GM18951 (cell line): ENCODE measurements around the gene UNC13B.
"Not testable (repeated sequence)": the region's sequence is repeated elsewhere in the genome, so short reads cannot be mapped to it uniquely, and the experiment has no call there.

Experiments
- POLR2A ChIP-seq: IDR thresholded peaks from 4 replicates; pipeline ENCODE4 v1.6.1; 2011; ENCODE audit warnings: mild to moderate bottlenecking; ENCODE audit not compliant: insufficient read length, insufficient read depth; ENCODE audit errors: extremely low read depth
- in situ Hi-C: fragments of 300-500 bp; cut with MboI; formaldehyde crosslinking; loops from one replicate; pipeline ENCODE4 v1.12.0; 2022; ENCODE audit warnings: low sequenced_read_pairs, mixed read lengths, inconsistent platforms; ENCODE audit not compliant: unreplicated experiment

Gene UNC13B

GRCh38 chr9:35220659-35221338 is 59.0 kb downstream of the UNC13B start:
- in situ Hi-C loops: no loop called here
- no peak for TF ChIP-seq POLR2A

- in situ Hi-C loops: no loop called here
- no peak for TF ChIP-seq POLR2A
These were observed 63.9 kb downstream of the UNC13B start for GRCh38 chr9:35225677-35226076.

- TF ChIP-seq POLR2A: no peak
- in situ Hi-C loops: no loop called here
These were observed 64.8 kb downstream of the UNC13B start for GRCh38 chr9:35226651-35227050.

GRCh38 chr9:35227284-35227683 is 65.5 kb downstream of the UNC13B start:
- in situ Hi-C loops: no loop called here
- TF ChIP-seq POLR2A: no peak

- in situ Hi-C loops: no loop called here
These were observed 67.4 kb downstream of the UNC13B start for GRCh38 chr9:35229066-35229778.

GRCh38 chr9:35229779-35230143 is 68.0 kb downstream of the UNC13B start:
- in situ Hi-C loops: no loop called here
- TF ChIP-seq POLR2A: no peak

More at GRCh38 chr9:35229066-35229778, 67.4 kb downstream of the UNC13B start:
- TF ChIP-seq POLR2A: no peak

GRCh38 chr9:35232867-35233544 is 71.2 kb downstream of the UNC13B start:
- in situ Hi-C loops: no loop called here
- no peak for TF ChIP-seq POLR2A

- no peak for TF ChIP-seq POLR2A
- in situ Hi-C loops: no loop called here
These were observed 74.9 kb downstream of the UNC13B start for GRCh38 chr9:35236692-35237091.

GRCh38 chr9:35237311-35237710 is 75.5 kb downstream of the UNC13B start:
- in situ Hi-C loops: no loop called here
- no peak for TF ChIP-seq POLR2A

GRCh38 chr9:35245945-35246344 is 84.1 kb downstream of the UNC13B start:
- in situ Hi-C loops: not testable (repeated sequence)

GRCh38 chr9:35253075-35253474 is 91.3 kb downstream of the UNC13B start:
- no peak for TF ChIP-seq POLR2A
- in situ Hi-C loops: no loop called here

GRCh38 chr9:35254237-35254636 is 92.4 kb downstream of the UNC13B start:
- in situ Hi-C loops: no loop called here
- no peak for TF ChIP-seq POLR2A

- no peak for TF ChIP-seq POLR2A
- in situ Hi-C loops: no loop called here
These were observed 93.4 kb downstream of the UNC13B start for GRCh38 chr9:35254984-35255857.
